GM12801 (cell line): Measurements from ENCODE around the gene ITGA5.

Source experiments
- TF ChIP-seq, protein P1 (sequence below): IDR thresholded peaks from one replicate; pipeline ENCODE4 v1.5.1; 2011; ENCODE audit warnings: control low read depth; ENCODE audit not compliant: insufficient read length; ENCODE audit errors: extremely low read depth

Gene ITGA5

GRCh38 chr12:54429014-54429471, 10.0 kb upstream of the ITGA5 start:
- TF ChIP-seq, protein P1, sequence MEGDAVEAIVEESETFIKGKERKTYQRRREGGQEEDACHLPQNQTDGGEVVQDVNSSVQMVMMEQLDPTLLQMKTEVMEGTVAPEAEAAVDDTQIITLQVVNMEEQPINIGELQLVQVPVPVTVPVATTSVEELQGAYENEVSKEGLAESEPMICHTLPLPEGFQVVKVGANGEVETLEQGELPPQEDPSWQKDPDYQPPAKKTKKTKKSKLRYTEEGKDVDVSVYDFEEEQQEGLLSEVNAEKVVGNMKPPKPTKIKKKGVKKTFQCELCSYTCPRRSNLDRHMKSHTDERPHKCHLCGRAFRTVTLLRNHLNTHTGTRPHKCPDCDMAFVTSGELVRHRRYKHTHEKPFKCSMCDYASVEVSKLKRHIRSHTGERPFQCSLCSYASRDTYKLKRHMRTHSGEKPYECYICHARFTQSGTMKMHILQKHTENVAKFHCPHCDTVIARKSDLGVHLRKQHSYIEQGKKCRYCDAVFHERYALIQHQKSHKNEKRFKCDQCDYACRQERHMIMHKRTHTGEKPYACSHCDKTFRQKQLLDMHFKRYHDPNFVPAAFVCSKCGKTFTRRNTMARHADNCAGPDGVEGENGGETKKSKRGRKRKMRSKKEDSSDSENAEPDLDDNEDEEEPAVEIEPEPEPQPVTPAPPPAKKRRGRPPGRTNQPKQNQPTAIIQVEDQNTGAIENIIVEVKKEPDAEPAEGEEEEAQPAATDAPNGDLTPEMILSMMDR: no peak

GRCh38 chr12:54428050-54429013, 9.3 kb upstream of the ITGA5 start:
- TF ChIP-seq, protein P1: no peak

- TF ChIP-seq, protein P1: no peak
Measured at GRCh38 chr12:54427106-54427505, 8.0 kb upstream of the ITGA5 start.

DNA sequence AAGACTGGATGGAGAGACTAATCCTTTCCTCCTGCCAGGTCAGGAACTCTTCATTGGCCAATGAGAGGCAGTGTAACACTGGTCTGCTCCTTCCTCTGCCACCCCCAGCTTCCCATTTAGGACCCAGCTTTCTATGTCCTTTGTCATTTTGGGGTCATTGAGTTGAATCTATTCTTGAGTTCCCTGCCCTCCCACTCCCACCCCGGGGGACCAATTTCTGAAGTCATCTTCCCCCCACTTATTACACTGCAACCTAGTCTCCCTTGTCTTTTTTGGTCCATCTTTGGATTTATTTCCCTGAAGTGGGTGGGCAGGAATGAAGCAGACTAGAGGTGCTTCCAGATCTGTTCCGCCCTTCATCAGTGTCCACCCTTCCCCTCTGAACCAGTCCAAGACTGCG, 7.6 kb upstream of the ITGA5 start:
- TF ChIP-seq, protein P1: no peak

GRCh38 chr12:54425702-54426101, 6.6 kb upstream of the ITGA5 start:
- TF ChIP-seq, protein P1: no peak

- TF ChIP-seq, protein P1: no peak
Measured at GRCh38 chr12:54424224-54424623, 5.2 kb upstream of the ITGA5 start.

- TF ChIP-seq, protein P1: no peak
Measured at GRCh38 chr12:54423816-54424150, 4.7 kb upstream of the ITGA5 start.
